Progenitor cell of endocrine pancreas (in vitro differentiated cells): Measurements from ENCODE around the gene CACUL1. TPM values are rescaled to one million over a fixed set of nuclear protein-coding genes. Genes with fewer than 3 reads are reported as not detected.

Source experiments
- DNase-seq: peaks from one replicate; pipeline ENCODE4 v3.0.0; 2021; ENCODE audit warnings: low spot score; ENCODE audit not compliant: unreplicated experiment
- H3K27ac Mint-ChIP-seq: 2 replicates; pipeline ENCODE4 v1.8.0; 2021; ENCODE audit warnings: mild to moderate bottlenecking, moderate library complexity, mixed read lengths
- H3K27me3 Mint-ChIP-seq: 2 replicates; pipeline ENCODE4 v1.8.0; 2021; ENCODE audit warnings: mixed read lengths
- H3K36me3 Mint-ChIP-seq: 2 replicates; pipeline ENCODE4 v1.8.0; 2022; ENCODE audit warnings: mixed read lengths; ENCODE audit not compliant: insufficient read depth
- H3K4me1 Mint-ChIP-seq: 2 replicates; pipeline ENCODE4 v1.8.0; 2021; ENCODE audit warnings: low read depth, mixed read lengths
- H3K4me3 Mint-ChIP-seq: 2 replicates; pipeline ENCODE4 v1.8.0; 2021; ENCODE audit warnings: low read depth, mild to moderate bottlenecking, moderate library complexity, mixed read lengths
- H3K9me3 Mint-ChIP-seq: 2 replicates; pipeline ENCODE4 v1.8.0; 2021; ENCODE audit warnings: low read depth, mixed read lengths
- CTCF ChIP-seq: fragments of 200-600 bp; sonication (generic); IDR thresholded peaks from one replicate; pipeline ENCODE4 v1.5.0; 2021; ENCODE audit warnings: antibody characterized with exemption, mild to moderate bottlenecking; ENCODE audit not compliant: unreplicated experiment
- total RNA-seq: library from RNA; stranded (reverse); gene quantifications from 2 replicates; pipeline ENCODE4 v1.2.1, GENCODE V29; 2021

Gene CACUL1
- total RNA-seq, 1 donor from 2014 or later: 58.5 TPM

- TF ChIP-seq CTCF: no peak
- no peaks in the 10 kb centered on the region for H3K9me3 Mint-ChIP-seq
Measured at GRCh38 chr10:118692872-118693271, 61.9 kb downstream of the CACUL1 start.

GRCh38 chr10:118689070-118689858, 65.5 kb downstream of the CACUL1 start:
- Mint-ChIP-seq H3K36me3 (peaks cover 20% of the 10 kb centered on the region), H3K27ac (no peak overlapping the region), H3K27me3 (no peaks in the 10 kb centered on the region), H3K4me3 (no peak overlapping the region), H3K4me1 (peaks cover 2% of the 10 kb centered on the region), H3K9me3 (no peaks in the 10 kb centered on the region)
- no peak for TF ChIP-seq CTCF
- no peak for DNase-seq

More at GRCh38 chr10:118692872-118693271, 61.9 kb downstream of the CACUL1 start:
- no peak for DNase-seq
- Mint-ChIP-seq H3K27me3 (no peaks in the 10 kb centered on the region), H3K4me1 (peaks cover 12% of the 10 kb centered on the region), H3K4me3 (no peak overlapping the region), H3K36me3 (peaks cover 20% of the 10 kb centered on the region), H3K27ac (no peak overlapping the region)

GRCh38 chr10:118687472-118687871, 67.3 kb downstream of the CACUL1 start:
- Mint-ChIP-seq H3K9me3 (no peaks in the 10 kb centered on the region), H3K4me1 (peaks cover 2% of the 10 kb centered on the region), H3K27me3 (no peaks in the 10 kb centered on the region), H3K36me3 (peaks cover 20% of the 10 kb centered on the region), H3K27ac (no peak overlapping the region), H3K4me3 (no peak overlapping the region)
- no peak for DNase-seq
- no peak for TF ChIP-seq CTCF

GRCh38 chr10:118682533-118682932, 72.2 kb downstream of the CACUL1 start:
- no peaks in the 10 kb centered on the region for H3K9me3 Mint-ChIP-seq
- DNase-seq: no peak
- no peak for TF ChIP-seq CTCF
- H3K4me1 Mint-ChIP-seq: no peaks in the 10 kb centered on the region
- H3K4me3 Mint-ChIP-seq: no peak overlapping the region
- peaks cover 16% of the 10 kb centered on the region for H3K36me3 Mint-ChIP-seq
- H3K27me3 Mint-ChIP-seq: no peaks in the 10 kb centered on the region
- no peak overlapping the region for H3K27ac Mint-ChIP-seq

GRCh38 chr10:118680197-118680596, 74.6 kb downstream of the CACUL1 start:
- no peak for DNase-seq
- no peaks in the 10 kb centered on the region for H3K27me3 Mint-ChIP-seq
- peaks cover 10% of the 10 kb centered on the region for H3K36me3 Mint-ChIP-seq
- H3K4me3 Mint-ChIP-seq: no peak overlapping the region
- no peak for TF ChIP-seq CTCF
- H3K9me3 Mint-ChIP-seq: no peaks in the 10 kb centered on the region
- H3K4me1 Mint-ChIP-seq: no peaks in the 10 kb centered on the region
- no peak overlapping the region for H3K27ac Mint-ChIP-seq
